HepG2 (cell line): Measurements from ENCODE around the gene CHN2. TPM values are rescaled to one million over a fixed set of nuclear protein-coding genes. Genes with fewer than 3 reads are reported as not detected.

Experiments used
- ATAC-seq: fragments of 200-7000 bp; cut with Tn5 transposase; 3 replicates; pipeline ENCODE4 v1.9.1; 2020; ENCODE audit warnings: mild to moderate bottlenecking, moderate library complexity
- BruUV-seq: library from RNA; stranded (reverse); fragments of 400-500 nt; replicated peaks from 2 replicates; lab custom pipeline; 2021; lab: Mats Ljungman, UMichigan
- CTCF ChIA-PET: fragments of 300-600 bp; formaldehyde crosslinking; extraction: SDS; loops from one replicate; lab custom pipeline; 2021; ENCODE audit warnings: low total read pairs, inconsistent platforms, low intra/inter-chr PET ratio; lab: Yijun Ruan, JAX
- POLR2A ChIA-PET: fragments of 350-600 bp; sonication (Branson Sonifier 250); formaldehyde crosslinking; loops from one replicate; lab custom pipeline; 2020; ENCODE audit warnings: antibody characterized with exemption, inconsistent platforms; lab: Yijun Ruan, JAX
- DNase-seq: peaks from one replicate; pipeline ENCODE4 v3.0.0-alpha.2; 2015; ENCODE audit warnings: low spot score
- FAIRE-seq: peaks from 3 replicates; lab custom pipeline; 2011; peaks lifted over from hg19 to GRCh38; lab: Jason Lieb, UNC
- H2AFZ ChIP-seq: one replicate; pipeline ENCODE4 v1.6.1; 2011; ENCODE audit warnings: low read length, inconsistent platforms
- H3K27ac ChIP-seq: fragments of 300-600 bp; 3 replicates; pipeline ENCODE4 v1.8.0; 2011; ENCODE audit warnings: mixed run types, mild to moderate bottlenecking, mixed read lengths, low read length, inconsistent platforms; ENCODE audit not compliant: insufficient read depth; ENCODE audit errors: extremely low read length
- H3K27me3 ChIP-seq, 2 experiments: fragments of 200-600 bp in 1 of 2; 2 replicates in 1 of 2; 3 replicates in 1 of 2; pipeline versions ENCODE4 v1.6.0 to v1.8.0; 2011; ENCODE audit warnings: low read length in 2 of 2, mild to moderate bottlenecking in 2 of 2, moderate library complexity in 2 of 2, inconsistent platforms in 1 of 2; ENCODE audit not compliant: insufficient read depth in 2 of 2, control insufficient read depth in 1 of 2
- H3K36me3 ChIP-seq, 2 experiments: fragments of 200-600 bp in 1 of 2; replicated peaks in 1 of 2; 2 replicates in 1 of 2; 3 replicates in 1 of 2; pipeline versions ENCODE4 v1.5.1 to v1.8.0; 2011; ENCODE audit warnings: low read length in 2 of 2, inconsistent platforms in 1 of 2; ENCODE audit not compliant: insufficient read depth in 2 of 2, control insufficient read depth in 1 of 2
- H3K4me1 ChIP-seq: 2 replicates; pipeline ENCODE4 v1.5.1; 2012; ENCODE audit warnings: low read length, inconsistent platforms; ENCODE audit not compliant: insufficient read depth
- H3K4me2 ChIP-seq: 2 replicates; pipeline ENCODE4 v1.6.0; 2011; ENCODE audit warnings: low read depth, low read length, inconsistent platforms
- H3K4me3 ChIP-seq, 3 experiments: fragments of 200-600 bp in 1 of 3; sonication (generic), shearing (Covaris generic) in 1 of 3; replicated peaks in 1 of 3; 2 replicates each; pipeline ENCODE4 v1.5.1; 2011 to 2016; ENCODE audit warnings: low read length in 3 of 3, inconsistent platforms in 2 of 3, low read depth in 2 of 3, mild to moderate bottlenecking in 2 of 3, control low read depth in 1 of 3, mixed read lengths in 1 of 3; ENCODE audit not compliant: insufficient read depth in 1 of 3
- H3K79me2 ChIP-seq: one replicate; pipeline ENCODE4 v1.6.1; 2011; ENCODE audit warnings: low read length, inconsistent platforms; ENCODE audit not compliant: insufficient read depth
- H3K9ac ChIP-seq: 2 replicates; pipeline ENCODE4 v1.6.0; 2011; ENCODE audit warnings: mild to moderate bottlenecking, low read depth, low read length, inconsistent platforms; ENCODE audit not compliant: insufficient read depth
- H3K9me3 ChIP-seq: 2 replicates; pipeline ENCODE4 v1.5.1; 2012; ENCODE audit warnings: mild to moderate bottlenecking, low read length
- H4K20me1 ChIP-seq: 2 replicates; pipeline ENCODE4 v1.6.0; 2011; ENCODE audit warnings: inconsistent platforms, mild to moderate bottlenecking, low read length, moderate library complexity; ENCODE audit not compliant: insufficient read depth
- DMAP1 ChIP-seq: IDR thresholded peaks from 2 replicates; pipeline ENCODE4 v1.6.1; 2016
- E2F1 ChIP-seq: sonication (generic); formaldehyde crosslinking; IDR thresholded peaks from 2 replicates; pipeline ENCODE4 v1.5.0; 2020; ENCODE audit warnings: missing genetic modification reagents
- GATA4 ChIP-seq: sonication (generic); IDR thresholded peaks from 2 replicates; pipeline ENCODE4 v1.6.1; 2016; ENCODE audit warnings: antibody characterized with exemption, low read depth, borderline replicate concordance
- POLR2AphosphoS5 ChIP-seq: IDR thresholded peaks from 2 replicates; pipeline ENCODE4 v1.6.1; 2012; ENCODE audit warnings: low read depth, low read length
- SNAPC2 ChIP-seq: sonication (generic); formaldehyde crosslinking; IDR thresholded peaks from 2 replicates; pipeline ENCODE4 v1.8.1; 2022; ENCODE audit warnings: mild to moderate bottlenecking, missing genetic modification reagents
- SOX13 ChIP-seq, 3 experiments: fragments of 450-650 bp in 1 of 3; sonication (generic) in 1 of 3; formaldehyde crosslinking in 1 of 3; IDR thresholded peaks in 2 of 3; conservative IDR thresholded peaks in 1 of 3; 2 replicates each; pipeline versions ENCODE4 v1.5.0 to v1.6.1; 2016 to 2020; ENCODE audit warnings: antibody characterized with exemption in 1 of 3, mild to moderate bottlenecking in 1 of 3, missing compliant biosample characterization in 1 of 3, missing genetic modification reagents in 1 of 3, moderate library complexity in 1 of 3
- SP5 ChIP-seq: IDR thresholded peaks from 2 replicates; pipeline ENCODE4 v1.6.1; 2016; ENCODE audit warnings: low read depth, borderline replicate concordance
- SRY ChIP-seq: sonication (generic); formaldehyde crosslinking; IDR thresholded peaks from 2 replicates; pipeline ENCODE4 v1.8.0; 2022; ENCODE audit warnings: mild to moderate bottlenecking, missing genetic modification reagents
- ZNF569 ChIP-seq: sonication (generic); formaldehyde crosslinking; IDR thresholded peaks from 2 replicates; pipeline ENCODE4 v1.5.0; 2020; ENCODE audit warnings: mild to moderate bottlenecking, missing genetic modification reagents, moderate library complexity, borderline replicate concordance
- WGBS: methylation state at CpG from one replicate; pipeline ENCODE4 v1.1.6; 2017; ENCODE audit warnings: low lambda C conversion rate; 5-methylcytosine and 5-hydroxymethylcytosine counted together
- in situ Hi-C: cut with HindIII; loops from 2 replicates; pipeline ENCODE4 v1.10.0; 2017; ENCODE audit warnings: low pct_unique_long_range_greater_than_20kb; ENCODE audit not compliant: extremely low pct_ligation_motif_present
- intact Hi-C: fragments of 100-400 bp; cut with micrococcal nuclease; formaldehyde crosslinking; loops from one replicate; pipeline ENCODE4 v1.10.0; 2022; ENCODE audit not compliant: unreplicated experiment
- polyA plus RNA-seq, 8 experiments: library from polyadenylated mRNA; depleted of rRNA in 3 of 8; stranded (reverse) in 7 of 8; unstranded in 1 of 8; fragments of >200 nt; fragmentation: Illumina TruSeq in 4 of 8; extraction: Trizol in 4 of 8; gene quantifications; 2 replicates each; pipeline versions ENCODE4 v1.2.1 to v1.2.3, GENCODE V29; 2011 to 2016; ENCODE audit warnings: low read depth in 4 of 8, missing spikeins in 1 of 8, mixed read lengths in 1 of 8; ENCODE audit not compliant: insufficient read depth in 1 of 8
- total RNA-seq, 5 experiments: library from RNA; depleted of rRNA; stranded (reverse); fragments of >200 nt; fragmentation: Illumina TruSeq; extraction: Trizol; gene quantifications; 2 replicates each; pipeline ENCODE4 v1.2.3, GENCODE V29; 2016; ENCODE audit warnings: low read depth in 1 of 5

CHN2 gene
- total and polyA plus RNA-seq, 2 of the 13 experiments (the other 11 are each of a cell fraction or from before 2014, with no cell fraction given) = 23.5 to 30.5 TPM

DNA sequence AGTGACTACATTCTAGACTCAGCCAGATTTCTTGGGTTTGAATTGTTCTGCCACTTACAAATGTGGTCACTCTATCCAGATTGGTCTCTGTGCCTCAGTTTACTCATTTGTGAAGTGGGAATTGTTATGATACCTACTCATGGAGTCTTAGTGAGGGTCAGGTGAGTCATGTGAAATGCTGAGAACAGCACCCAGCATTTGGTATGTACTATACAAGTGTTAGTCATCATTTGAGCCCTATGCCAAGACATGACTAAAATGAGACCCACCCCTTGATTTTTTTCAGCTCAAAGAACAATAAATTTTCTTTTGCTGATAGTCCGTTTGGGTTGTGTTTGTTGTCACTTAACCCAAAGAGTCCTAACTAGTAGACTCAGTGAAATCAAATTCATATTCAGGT lies 92.8 kb downstream of the CHN2 start (continued):
- TF ChIP-seq SP5 (CRISPR knock-in tag) (no peak), SNAPC2 (no peak), DMAP1 (CRISPR knock-in tag) (no peak), GATA4 (no peak), ZNF569 (CRISPR knock-in tag) (no peak), E2F1 (CRISPR knock-in tag) (no peak), POLR2AphosphoS5 (no peak)
- TF ChIP-seq, all 625 proteins: peak for 0

DNA sequence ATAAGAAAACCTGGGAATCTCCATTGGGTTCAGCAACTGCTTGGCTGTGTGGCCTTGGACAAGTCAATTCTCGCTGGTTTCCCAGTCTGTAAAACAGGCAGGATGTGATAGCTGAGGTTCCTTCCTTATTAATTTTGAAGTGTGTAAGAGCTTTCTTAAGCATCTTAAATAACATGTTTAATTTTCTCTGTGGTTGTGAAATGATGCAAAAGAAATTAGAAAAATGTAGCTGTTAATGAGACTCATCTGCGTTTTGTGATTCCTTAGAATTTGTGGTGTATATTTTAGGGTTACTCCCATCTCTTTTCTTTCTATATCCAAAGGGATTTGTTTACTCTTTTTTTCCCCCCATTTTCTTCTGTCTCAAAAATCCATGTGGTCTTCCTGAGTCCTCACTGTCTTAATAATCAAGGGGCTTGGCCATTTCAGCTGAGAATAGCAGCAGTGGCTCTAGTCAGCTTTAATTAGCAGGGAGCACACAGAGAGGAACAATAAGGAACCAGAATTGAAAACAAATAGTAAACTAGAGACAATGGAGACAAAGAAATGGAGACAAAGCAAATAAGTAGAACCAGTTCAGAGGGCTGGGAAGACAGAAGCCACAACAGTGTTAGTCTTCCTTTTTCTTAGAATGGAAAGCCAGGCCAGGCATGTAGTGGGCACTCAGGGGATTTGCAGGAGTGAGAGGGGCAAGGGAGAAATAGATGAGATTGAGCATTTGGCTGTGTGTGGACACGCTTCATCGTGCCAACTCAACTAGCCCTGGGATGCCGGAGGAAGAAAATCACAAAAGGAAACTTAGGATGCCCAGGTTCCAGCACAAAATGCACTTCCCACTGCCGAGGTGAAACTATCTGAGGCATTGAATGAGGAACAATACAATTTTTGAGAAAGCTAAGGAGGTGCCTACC lies 93.9 kb downstream of the CHN2 start:
- Histone ChIP-seq H4K20me1 (no peaks in the 10 kb centered on the region), H3K36me3 (peaks cover 0 to 5% of the 10 kb centered on the region in 2 experiments; a peak in 1 of 5 replicates), H2AFZ (no peak overlapping the region), H3K4me3 (no peak overlapping the region), H3K9me3 (no peaks in the 10 kb centered on the region), H3K27me3 (no peaks in the 10 kb centered on the region), H3K4me1 (peaks cover 81% of the 10 kb centered on the region), H3K4me2 (no peak overlapping the region), H3K9ac (no peak overlapping the region), H3K79me2 (peaks cover 38% of the 10 kb centered on the region), H3K27ac (peak overlapping the region; percentile 84)
- DNase-seq (no peak), ATAC-seq (no peak), FAIRE-seq (no peak)
- no peak for TF ChIP-seq SOX13 (IDR thresholded peaks at IDR 0.05)
- TF ChIP-seq SOX13 (CRISPR knock-in tag; conservative IDR thresholded peaks at IDR 0.05 in 1 of 2, IDR thresholded peaks at IDR 0.05 in 1 of 2) = peak in 1 of 2 experiments; percentile 34; a peak in 1 of 4 replicates
- no peak for TF ChIP-seq SRY (CRISPR knock-in tag)
- 98% methylated on average over 6 of the region's 6 CpGs for WGBS
- in situ Hi-C loops (no loop called here), intact Hi-C loops (no loop called here)
- no TSS peak for BruUV-seq
- CTCF ChIA-PET = no interaction called here
- POLR2A ChIA-PET = no interaction called here
